HG03442 (cell line): ENCODE results near the gene TMEFF1.
A peak's percentile ranks its signal among the peaks of the same experiment; 100 is the strongest.

Experiments
- ATAC-seq: cut with Tn5 transposase; IDR thresholded peaks from one replicate; pipeline ENCODE4 v1.9.1; 2021; ENCODE audit warnings: mild to moderate bottlenecking, moderate library complexity; ENCODE audit not compliant: unreplicated experiment

The TMEFF1 gene

GRCh38 chr9:100567856-100568255 is 94.9 kb downstream of the TMEFF1 start:
- ATAC-seq: no peak

DNA sequence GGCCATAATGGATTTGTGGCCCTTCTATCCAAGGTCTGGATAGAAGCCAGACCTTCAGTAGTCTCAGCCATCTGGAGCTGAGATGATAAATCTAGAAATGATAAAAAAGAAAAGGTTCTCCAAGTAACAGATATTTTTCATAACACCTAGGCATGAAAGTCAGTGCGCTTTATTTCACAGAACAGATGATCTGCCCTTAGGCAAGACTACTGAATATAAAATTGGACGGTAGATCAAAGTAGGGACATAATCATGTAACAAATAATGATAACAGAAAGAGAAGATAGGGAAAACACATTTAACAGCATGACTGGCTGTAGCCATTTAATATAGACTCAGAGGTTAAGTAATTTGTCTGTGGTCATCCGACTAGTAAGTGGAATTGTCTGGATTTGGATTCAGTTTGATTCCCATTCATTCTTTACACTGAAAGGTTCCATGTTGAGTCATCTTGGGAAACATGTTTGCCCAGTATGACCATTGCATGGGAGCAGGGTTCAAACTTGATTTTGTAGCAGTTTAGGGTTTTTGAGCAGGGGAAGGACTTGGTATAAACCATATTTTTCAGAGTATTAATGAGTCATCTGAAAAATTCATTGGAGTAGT is 100.8 kb downstream of the TMEFF1 start:
- ATAC-seq: no peak

DNA sequence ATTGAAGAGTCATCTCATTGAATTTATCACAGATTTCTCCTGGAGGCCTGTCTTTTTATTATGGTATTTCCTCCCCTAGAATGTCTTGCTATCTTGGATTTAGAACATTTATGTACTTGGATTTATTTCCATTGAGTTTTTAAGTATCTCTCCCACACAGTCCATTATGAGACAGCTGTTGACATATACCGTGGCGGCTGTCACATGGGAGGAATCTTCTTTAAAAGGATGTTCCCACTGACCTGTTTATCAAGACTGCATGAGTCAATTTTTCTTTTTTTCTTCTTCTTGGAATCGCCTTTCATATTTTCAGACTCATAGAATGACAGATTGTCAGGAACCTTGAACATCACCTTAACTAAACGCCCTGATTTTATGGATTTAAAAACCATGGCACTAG is 102.1 kb downstream of the TMEFF1 start:
- no peak for ATAC-seq

- ATAC-seq: no peak
Measured at GRCh38 chr9:100575765-100576386, 102.9 kb downstream of the TMEFF1 start.

- no peak for ATAC-seq
Measured at GRCh38 chr9:100577776-100578448, 105.0 kb downstream of the TMEFF1 start, which contains the start of gene CAVIN4. Gene CAVIN4 (plus strand): TSS chr9:100578079. CDS start chr9:100578144, 65 bp downstream.

GRCh38 chr9:100578610-100579009 is 105.7 kb downstream of the TMEFF1 start:
- no peak for ATAC-seq

DNA sequence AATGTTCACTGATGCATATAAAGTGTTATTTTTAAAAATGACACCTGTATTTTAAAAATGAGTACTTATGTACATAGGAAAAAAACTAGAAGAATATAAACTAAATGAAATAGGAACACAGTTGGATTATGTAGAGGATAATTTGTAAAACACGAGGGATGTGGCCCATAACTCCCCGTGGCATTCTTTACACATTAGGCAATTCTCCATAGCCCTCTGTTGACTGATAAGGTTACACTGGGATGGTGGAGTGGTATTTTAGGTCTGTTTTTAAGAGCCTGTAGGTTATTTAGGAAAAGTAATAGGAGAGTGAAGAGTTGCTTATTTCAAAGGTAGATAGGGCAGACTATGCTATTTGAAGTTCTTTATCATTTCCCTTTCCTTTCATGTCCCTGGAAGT is 106.7 kb downstream of the TMEFF1 start:
- ATAC-seq: no peak

DNA sequence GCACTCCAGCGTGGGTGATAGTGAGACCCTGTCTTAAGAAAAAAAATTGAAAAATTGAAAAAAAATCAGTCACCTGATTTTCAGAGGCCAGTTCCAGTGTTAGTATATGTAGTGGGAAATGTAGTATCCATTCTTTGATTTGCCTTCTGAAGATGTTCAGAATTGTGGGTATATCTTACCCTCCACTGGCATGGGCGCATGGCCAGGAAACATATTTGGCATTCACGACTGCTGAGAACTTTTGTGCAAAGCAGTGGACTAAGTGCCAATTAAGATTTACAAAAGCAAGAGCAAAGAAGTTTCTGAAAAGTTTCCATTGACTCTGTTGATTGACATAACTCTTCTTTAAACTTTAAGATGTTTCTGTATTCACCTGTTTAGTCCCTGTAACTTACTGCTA is 107.3 kb downstream of the TMEFF1 start:
- ATAC-seq: no peak

DNA sequence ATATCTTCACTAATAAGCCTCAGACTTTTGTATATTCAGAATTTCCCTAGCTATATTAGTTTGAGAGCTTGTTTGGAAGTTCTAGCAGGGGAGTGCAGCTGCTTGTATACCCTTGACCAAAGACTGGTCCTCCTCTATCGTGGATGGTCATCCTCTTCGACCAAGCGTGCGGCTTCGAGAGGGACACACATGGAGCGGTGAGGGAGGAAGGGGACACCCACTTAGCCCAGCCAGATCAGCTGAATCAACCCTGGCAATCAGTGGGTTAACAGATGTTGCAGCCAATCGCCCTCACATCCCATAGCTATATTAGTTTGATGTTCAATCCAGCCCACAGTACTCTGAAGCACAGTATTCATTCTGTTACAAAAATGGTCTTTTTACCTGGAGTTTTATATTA is 108.1 kb downstream of the TMEFF1 start:
- ATAC-seq: no peak

- no peak for ATAC-seq
Measured at GRCh38 chr9:100581661-100582060, 108.7 kb downstream of the TMEFF1 start.

DNA sequence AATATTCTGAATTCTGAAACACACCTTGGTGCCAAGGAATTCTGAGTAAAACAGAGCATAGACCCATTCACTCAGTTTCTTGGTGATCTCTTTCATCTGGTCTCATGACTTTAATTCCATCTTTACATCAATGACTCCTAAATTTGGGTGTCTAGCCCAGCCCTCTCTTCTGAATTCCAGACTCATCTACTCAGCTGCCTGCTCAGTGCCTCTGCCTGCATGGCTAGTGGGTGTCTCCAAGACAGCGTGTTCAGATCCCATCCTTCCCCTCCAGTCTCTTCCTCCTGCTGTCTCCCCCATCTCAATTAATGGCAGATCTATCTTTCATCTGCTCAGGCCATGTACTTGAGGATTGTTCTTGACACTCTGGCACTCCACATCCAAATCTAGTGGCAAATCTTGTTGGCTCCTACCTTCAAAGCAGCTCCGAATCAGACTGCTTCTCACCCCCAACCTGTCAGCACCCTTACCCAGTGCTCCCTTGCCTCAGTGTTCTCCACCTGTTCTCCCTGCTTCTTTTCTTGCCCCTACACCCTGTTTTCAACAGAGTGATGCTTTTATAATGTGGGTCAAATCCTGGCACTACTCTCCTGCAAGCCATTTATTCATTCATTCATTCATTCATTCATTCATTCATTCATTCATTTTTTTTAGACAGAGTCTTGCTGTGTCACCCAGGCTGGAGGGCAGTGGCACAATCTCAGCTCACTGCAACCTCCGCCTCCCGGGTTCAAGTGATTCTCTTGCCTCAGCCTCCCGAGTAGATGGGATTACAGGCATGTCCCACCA is 110.3 kb downstream of the TMEFF1 start:
- ATAC-seq: no peak

- no peak for ATAC-seq
Measured at GRCh38 chr9:100584951-100585350, 112.0 kb downstream of the TMEFF1 start.

DNA sequence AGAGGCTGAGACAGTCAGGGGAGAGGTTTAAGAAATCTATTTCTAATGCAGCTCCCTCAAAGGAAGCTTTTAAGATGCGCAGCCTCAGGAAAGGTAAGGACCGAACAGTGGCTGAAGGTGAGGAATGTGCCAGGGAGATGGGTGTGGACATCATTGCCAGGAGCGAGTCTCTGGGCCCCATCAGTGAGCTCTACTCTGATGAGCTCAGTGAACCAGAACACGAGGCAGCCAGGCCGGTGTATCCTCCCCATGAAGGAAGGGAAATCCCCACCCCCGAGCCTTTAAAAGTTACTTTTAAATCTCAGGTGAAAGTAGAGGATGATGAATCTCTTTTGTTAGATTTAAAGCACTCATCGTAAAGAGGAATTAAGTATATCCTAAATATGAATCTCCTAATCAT is 113.1 kb downstream of the TMEFF1 start:
- ATAC-seq: no peak

DNA sequence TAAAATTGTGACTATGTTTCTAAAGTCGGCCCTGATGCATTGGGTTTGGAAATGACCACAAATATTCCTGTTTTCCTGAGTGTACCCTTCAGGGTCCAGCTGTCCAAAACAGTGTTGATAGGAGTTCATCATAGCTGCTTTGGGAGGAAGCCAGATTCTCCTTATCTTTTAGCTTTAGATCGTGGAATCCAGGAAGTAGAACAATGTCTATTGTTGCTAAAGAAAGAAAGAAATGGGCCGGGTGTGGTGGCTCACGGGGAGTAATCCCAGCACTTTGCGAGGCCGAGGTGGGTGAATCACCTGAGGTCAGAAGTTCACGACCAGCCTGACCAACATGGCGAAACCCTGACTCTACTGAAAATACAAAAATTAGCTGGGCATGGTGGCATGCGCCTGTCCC is 114.4 kb downstream of the TMEFF1 start:
- ATAC-seq: no peak

DNA sequence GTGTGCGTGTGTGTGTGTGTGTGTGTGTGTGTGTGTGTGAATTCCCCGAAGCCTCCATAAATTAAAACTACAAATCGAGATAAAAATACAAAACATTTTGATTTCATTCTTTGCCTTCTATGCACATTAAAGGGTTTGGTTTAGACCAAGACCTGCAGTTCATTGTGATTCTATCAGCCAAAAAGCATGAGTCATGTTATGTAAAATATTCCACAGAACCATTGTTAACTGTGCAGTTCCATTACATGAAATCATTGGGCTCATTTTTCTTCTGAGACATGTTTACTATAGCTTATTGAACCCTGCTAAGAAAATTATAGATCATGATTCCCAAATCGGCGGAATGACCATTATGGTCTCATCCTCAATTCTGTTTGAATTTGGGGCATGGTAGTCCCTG is 116.6 kb downstream of the TMEFF1 start:
- ATAC-seq: no peak

DNA sequence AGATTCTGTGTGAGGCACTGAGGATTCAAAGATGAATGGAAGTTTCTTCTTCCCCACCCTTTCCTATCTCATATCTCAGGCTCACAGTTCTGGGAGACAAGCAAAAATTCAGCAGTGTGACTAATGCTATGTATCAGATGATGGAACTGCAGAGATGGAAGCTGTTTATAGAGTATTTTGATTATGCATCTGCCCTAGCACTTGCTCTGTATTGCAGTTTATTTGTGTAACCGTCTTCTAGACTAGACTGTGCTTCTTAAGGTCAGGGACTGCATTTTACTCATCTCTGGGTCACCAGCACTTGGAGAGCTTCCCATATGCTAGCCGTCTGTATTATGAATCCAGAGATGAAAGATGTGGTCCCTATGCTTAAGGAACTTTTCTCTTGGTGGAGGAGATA is 117.5 kb downstream of the TMEFF1 start:
- ATAC-seq: no peak

DNA sequence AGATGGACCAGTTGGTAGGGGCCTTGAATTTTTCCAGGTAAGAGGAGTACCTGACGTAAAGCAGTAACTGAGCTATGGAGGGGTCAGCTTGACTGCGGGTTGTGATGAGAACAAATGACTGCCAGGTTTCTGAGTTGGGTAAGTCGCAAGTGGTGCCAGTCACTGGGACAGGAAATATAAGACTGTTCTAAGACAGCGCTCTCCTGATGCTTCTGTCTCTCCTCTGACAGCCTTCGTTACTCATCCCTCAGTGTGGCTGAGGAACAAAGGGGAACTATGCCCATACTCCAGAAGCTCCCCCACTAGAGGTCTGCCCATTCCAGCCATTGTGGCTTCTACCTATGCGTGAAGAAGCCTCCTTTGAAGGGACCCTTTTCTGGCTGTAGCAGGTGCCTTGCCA is 118.2 kb downstream of the TMEFF1 start:
- ATAC-seq: no peak

DNA sequence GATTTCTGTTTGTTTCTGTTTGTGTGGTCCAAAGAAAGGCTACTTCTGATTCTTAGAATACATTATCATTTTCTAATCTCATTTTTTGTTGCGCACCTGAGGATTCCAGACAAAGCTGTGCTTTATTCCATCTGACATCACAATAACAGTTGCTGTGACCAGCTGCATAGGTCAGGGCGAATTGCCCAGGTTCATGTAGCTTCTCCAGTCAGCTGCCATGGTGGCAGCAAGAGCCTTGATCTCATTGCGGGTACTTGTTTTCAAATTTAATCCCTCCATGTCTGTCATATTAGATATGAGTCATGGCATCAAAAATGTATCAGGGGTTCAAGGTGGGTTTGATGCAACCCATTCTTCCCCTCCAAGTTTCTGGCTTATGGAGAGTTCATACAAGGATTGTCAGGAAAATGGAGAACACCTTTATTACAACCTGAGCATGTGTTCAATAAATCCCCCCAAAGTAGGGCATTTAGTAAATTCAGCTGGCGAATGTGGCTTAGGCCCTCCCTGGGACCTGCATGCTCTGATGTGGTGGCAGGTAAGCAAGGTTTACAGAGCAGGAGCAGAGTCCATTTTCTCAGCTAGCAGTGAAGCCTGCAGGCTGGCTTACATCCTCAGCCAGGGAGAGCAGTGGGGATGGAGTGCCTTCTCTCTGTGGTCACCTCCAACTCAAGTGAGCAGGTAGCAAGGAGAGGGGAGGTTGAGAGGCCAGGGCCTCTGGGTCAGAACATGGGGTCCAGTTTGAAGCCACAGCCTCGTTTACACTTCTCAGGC is 118.9 kb downstream of the TMEFF1 start:
- no peak for ATAC-seq

DNA sequence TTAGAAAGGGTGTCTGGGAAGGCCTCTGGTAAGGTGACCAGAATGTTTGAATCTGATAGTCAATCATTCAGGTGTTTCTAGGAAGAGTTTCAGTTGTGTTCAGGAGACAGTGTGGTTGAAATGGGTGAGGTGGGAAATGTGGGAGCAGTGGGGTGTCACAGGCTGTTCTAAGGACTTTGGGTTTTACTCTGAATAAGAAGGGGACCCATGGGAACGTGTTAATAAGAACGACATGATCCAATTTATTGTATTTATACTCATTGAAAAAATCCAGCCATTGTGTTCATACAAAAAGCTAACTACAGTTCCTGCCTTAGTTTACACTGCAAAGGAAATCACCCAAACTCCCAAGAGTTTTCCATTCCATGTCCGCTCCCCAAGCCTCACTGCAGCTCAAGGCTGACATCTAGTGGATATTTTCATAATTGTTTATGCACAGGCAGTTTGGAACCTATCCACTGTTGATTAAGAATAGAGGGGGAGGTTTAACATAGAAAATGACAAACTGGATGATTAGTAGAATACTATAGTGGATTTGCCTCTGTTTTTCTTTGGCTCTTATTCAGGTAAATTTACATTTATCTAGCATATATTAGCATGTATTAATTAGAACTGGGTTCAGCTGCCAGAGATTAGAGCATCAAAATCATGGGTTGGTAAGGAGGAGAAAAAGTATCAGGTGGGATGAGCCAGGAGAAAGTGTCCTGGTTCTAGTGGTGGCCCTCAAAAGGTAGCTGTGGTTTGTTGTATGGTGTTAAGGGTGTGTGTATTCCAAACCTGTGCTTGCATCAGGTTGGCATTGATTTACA is 122.6 kb downstream of the TMEFF1 start:
- ATAC-seq: peak; percentile 35

DNA sequence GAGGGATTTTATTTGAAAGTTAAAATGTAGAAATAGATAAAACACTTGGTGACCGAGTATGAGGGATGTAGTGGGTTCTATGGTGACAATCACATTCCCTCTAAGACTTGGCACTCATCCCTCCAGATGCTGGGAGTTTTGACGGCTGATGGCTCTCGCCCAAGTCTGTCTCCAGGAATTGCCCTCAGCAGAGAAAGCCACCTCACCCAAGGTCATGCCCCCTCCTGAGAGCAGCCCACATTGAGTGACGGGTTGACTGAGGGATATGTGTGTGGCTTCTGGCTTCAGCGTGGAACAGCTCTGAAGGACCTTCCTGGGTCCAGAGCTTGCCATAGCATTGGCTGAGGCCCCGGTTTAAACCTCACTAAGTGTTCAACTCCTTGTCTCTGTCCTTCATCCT is 124.3 kb downstream of the TMEFF1 start:
- no peak for ATAC-seq
